GM13977 (cell line): ENCODE measurements around the gene GRPR.
"Not testable (repeated sequence)": the region's sequence is repeated elsewhere in the genome, so short reads cannot be mapped to it uniquely, and the experiment has no call there.

Source experiments
- DNase-seq: peaks from one replicate; pipeline ENCODE4 v3.0.0; 2012; ENCODE audit warnings: low spot score
- in situ Hi-C: fragments of 300-500 bp; cut with MboI; formaldehyde crosslinking; loops from one replicate; pipeline ENCODE4 v1.12.0; 2022; ENCODE audit warnings: low sequenced_read_pairs, low pct_unique_long_range_greater_than_20kb, mixed read lengths, inconsistent platforms; ENCODE audit not compliant: unreplicated experiment
- TF ChIP-seq, protein P1 (sequence below): IDR thresholded peaks from 2 replicates; pipeline ENCODE4 v1.5.1; 2012; ENCODE audit warnings: mild to moderate bottlenecking, control low read depth; ENCODE audit not compliant: insufficient read depth; ENCODE audit errors: extremely low read depth, missing control alignments

Gene GRPR

GRCh38 chrX:16171039-16171438 is 47.7 kb downstream of the GRPR start:
- in situ Hi-C loops = no loop called here
- TF ChIP-seq, protein P1, sequence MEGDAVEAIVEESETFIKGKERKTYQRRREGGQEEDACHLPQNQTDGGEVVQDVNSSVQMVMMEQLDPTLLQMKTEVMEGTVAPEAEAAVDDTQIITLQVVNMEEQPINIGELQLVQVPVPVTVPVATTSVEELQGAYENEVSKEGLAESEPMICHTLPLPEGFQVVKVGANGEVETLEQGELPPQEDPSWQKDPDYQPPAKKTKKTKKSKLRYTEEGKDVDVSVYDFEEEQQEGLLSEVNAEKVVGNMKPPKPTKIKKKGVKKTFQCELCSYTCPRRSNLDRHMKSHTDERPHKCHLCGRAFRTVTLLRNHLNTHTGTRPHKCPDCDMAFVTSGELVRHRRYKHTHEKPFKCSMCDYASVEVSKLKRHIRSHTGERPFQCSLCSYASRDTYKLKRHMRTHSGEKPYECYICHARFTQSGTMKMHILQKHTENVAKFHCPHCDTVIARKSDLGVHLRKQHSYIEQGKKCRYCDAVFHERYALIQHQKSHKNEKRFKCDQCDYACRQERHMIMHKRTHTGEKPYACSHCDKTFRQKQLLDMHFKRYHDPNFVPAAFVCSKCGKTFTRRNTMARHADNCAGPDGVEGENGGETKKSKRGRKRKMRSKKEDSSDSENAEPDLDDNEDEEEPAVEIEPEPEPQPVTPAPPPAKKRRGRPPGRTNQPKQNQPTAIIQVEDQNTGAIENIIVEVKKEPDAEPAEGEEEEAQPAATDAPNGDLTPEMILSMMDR = no peak
- DNase-seq = no peak

DNA sequence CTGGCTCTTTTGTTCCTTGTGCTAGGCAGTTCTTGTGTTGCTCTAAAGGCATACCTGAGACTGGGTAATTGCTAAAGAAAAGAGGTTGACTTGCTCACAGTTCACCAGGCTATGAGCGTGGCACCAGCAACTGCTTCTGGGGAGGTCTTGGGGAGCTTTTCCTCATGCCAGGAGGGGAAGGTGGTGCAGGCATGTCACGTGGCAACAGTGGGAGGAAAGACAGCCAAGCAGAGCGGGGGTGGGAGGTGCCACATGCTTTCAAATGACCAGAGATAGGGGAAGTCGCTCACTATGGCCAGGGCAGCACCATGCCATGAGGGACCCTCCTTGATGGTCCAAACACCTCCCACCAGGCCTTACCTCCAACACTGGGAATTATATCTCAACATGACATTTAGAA is 48.6 kb downstream of the GRPR start:
- in situ Hi-C loops = no loop called here
- TF ChIP-seq, protein P1 = no peak
- no peak for DNase-seq

DNA sequence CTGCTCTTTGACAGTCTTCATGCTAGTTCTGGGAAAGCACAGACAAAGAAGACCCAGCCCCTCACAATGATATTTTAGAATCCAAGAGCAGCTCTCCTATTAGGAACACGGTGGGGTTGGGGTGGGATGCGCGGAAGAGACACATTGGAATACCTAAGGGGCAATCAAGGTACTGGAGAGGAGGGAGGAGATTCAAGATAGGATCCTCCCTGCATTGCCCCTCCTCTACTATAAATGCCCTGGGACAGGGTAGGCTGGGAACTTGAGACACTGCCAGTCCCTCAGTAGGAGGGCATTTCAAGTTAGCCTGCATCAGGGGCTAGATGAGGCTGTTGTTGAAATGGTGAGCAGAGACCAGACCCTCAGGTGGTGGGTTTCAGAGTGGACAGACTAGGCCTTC is 49.0 kb downstream of the GRPR start:
- TF ChIP-seq, protein P1 = no peak
- no peak for DNase-seq
- in situ Hi-C loops = no loop called here

GRCh38 chrX:16175329-16176061 is 52.1 kb downstream of the GRPR start:
- no peak for DNase-seq
- in situ Hi-C loops = no loop called here
- TF ChIP-seq, protein P1 = no peak

DNA sequence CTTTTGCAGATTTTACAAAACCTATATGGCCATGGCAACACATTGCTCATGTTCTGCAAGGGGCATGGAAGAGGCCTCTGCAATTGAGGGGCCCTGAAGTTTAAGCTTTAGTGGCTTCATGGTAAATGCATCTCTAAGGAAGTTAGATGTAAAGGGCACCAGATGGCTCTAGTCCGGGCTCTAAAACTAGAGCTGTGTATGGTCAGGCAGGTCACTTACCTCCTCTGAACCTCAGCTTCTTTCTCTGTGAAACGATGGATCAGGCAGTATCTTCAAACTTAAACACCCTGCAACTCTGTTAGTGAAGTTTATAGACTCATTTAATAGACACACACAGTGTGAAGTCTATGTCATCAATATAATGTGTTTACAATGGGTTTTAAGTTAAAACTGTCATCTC is 53.9 kb downstream of the GRPR start:
- TF ChIP-seq, protein P1 = no peak
- DNase-seq = no peak
- in situ Hi-C loops = no loop called here

DNA sequence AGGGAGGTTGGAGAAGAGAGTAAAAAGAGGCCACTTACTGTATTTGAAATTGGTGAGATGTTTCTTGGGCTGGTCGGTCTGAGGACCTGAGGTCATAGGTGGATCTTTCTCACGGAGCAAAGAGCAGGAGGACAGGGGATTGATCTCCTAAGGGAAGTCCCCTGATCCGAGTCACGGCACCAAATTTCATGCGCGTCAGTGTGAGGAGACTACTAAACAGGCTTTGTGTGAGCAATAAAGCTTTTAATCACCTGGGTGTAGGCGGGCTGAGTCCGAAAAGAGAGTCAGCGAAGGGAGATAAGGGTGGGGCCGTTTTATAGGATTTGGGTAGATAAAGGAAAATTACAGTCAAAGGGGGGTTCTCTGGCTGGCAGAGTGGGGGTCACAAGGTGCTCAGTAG is 60.5 kb downstream of the GRPR start:
- DNase-seq, in situ Hi-C loops: not testable (repeated sequence)

DNA sequence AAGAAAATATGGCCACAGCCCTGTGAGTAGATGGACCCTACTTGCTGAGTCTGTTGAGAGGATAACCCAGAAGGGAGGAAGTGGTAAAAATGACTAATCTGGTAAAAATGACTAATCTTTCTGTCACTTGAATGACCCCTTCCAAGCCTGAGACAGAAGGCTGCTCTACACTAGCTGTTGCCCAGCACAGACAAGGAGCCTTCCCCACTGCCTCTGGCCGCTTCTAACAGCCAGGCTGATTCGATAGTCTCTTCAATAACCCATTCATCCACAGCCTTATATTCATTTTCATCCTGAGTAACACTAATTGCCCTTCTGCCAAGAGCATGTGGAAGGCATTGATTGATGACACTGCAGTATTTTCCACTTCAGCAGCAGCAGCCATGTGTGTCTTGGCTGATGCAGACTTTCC is 62.4 kb downstream of the GRPR start:
- TF ChIP-seq, protein P1 = no peak
- peak; percentile 55 for DNase-seq
- in situ Hi-C loops = no loop called here
